ENCODE measurements around the gene GPBAR1. TPM values are rescaled to one million over a fixed set of nuclear protein-coding genes. Genes with fewer than 3 reads are reported as not detected.

GPBAR1 gene
- total RNA-seq, 1 donor, result 0.54 TPM

- DNase-seq (ENCODE audit: low read depth in 2 of 3, low spot score in 2 of 3), result no peak
These were observed 21.6 kb downstream of the GPBAR1 start for GRCh38 chr2:218282173-218282991.

DNA sequence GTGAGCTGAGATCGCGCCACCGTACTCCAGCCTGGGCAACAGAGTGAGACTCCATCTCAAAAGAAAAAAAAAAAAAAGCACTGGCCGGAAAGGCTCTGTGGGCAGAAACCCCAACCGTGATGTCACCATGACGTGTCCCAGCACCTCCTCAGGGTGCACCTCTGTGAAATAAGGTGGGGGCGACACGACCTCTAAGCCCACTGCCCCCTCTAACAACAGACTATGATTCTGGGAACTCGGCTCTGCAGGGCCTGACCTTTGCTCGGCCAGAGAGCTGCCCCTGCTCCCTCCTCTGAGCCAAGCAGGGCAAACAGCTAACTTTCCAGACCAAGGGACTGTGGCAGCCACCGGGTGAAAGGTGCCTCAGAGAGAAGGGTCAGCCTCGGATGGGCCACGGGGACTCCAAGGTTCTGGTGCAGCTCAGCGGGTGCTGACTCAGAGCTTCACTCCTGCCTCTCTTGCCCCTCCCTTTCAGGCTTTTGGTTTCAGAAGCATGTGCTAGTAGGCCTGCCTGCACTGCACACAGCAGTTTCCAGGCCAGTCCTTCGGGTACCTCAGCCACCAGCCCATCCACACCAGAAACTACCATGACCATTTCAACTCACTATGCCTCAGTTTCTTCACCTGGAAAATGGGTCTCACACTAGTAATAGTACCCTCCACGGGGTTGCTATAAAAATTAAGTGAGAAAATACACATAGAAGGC lies 23.4 kb downstream of the GPBAR1 start:
- no peak for DNase-seq (ENCODE audit: low read depth in 2 of 3, low spot score in 2 of 3)

GRCh38 chr2:218285604-218286003 lies 24.8 kb downstream of the GPBAR1 start:
- DNase-seq (ENCODE audit: low read depth in 2 of 3, low spot score in 2 of 3), result no peak

- peak; percentile 64 to 94 (median 93) for DNase-seq (ENCODE audit: low read depth in 2 of 3, low spot score in 2 of 3)
These were observed 26.0 kb downstream of the GPBAR1 start for GRCh38 chr2:218286570-218287459.

GRCh38 chr2:218289639-218290315 lies 29.0 kb downstream of the GPBAR1 start:
- DNase-seq (ENCODE audit: low read depth in 2 of 3, low spot score in 2 of 3), result no peak

DNA sequence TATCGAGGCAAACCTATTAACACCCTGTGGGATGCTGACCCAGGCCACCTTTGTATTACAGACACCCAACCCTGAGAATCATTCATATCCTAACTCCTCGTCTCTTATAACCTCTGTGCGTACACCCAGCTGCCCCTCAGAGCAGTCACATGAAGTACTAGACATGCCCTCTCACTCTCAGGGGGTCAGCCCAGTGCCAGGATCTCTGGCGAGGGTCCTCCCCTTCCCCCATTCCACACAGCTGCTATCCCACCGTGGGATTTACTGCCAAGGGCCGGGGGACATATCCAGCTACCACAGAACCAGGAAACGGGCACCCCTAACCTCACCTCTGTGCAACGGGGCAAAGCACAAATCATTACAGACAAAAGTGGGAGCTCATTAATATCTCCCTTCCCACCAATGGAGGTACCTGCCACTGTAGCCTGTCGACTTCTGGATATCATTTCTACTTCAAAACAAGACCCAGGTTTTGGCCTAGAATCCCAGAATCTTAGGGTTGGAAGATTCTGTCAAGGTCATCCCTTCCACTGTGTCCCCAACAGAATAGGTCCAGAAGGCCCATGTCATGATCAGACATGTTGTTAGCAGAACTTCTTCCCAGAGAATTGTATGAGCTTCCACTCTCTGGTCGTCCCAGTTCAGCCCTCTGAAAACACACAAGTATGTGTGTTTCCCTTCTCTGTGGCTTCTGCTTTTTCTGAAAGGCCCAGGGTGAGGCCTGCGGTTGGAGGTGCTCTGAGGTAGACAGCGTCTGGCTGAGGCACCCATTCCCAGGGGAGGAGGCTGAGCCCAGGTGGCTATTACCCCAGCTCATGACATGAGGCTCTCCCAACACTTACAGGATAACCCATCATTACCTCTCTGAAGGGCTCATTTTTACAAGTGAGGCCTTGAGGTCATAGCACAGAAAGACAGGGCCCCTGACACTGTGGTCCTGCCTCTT lies 29.8 kb downstream of the GPBAR1 start:
- DNase-seq (ENCODE audit: low read depth in 2 of 3, low spot score in 2 of 3), result peak in 2 of 3 donors; percentile 55 to 69

DNA sequence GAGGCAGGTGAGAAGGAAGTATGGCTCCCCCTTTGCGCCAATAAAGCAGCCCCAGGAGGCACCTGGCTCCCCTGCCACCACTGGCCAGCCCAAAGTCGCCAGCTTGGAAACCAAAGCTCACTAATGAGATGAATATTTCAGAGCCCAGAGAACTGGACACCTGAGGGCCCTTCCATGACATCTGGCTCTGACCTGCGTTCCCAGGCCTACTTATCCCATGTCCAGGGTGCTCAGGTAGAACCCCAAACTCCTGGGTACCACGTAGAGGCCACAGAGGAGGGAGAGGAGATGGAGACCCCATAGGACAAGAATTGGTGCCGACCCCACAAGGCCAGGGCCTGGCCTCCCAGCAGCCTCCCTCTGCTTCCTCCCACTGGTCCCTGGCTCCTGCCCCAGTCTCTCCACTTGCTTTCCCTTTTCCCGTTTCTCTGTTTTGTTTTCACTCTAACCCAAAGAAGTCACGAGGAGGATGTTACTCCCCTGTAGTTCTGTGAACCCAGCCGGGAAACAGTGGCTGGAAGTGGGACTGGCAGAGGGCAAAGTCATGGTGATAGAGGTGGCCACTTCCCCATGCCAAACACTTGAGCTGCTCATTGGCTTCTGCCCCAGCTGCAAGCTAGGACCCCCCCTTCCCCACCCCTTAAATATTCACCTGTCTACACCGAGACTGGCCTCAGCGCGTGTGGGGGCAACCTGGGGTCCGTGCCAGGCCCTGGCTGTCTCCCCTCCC lies 30.7 kb downstream of the GPBAR1 start:
- peak in 1 of 3 donors; percentile 33 for DNase-seq (ENCODE audit: low read depth in 2 of 3, low spot score in 2 of 3)

- DNase-seq (ENCODE audit: low read depth in 2 of 3, low spot score in 2 of 3), result peak; percentile 76 to 83 (median 79)
These were observed 31.5 kb downstream of the GPBAR1 start, which contains the start of gene TMBIM1 for GRCh38 chr2:218292048-218293014. TSS of gene TMBIM1 (minus strand) at chr2:218292503. CDS start at chr2:218282141, 10,362 bp downstream.

- DNase-seq (ENCODE audit: low read depth in 2 of 3, low spot score in 2 of 3), result no peak
These were observed 33.1 kb downstream of the GPBAR1 start for GRCh38 chr2:218293715-218294429.

- no peak for DNase-seq (ENCODE audit: low read depth in 2 of 3, low spot score in 2 of 3)
These were observed 33.7 kb downstream of the GPBAR1 start for GRCh38 chr2:218294430-218295022.

DNA sequence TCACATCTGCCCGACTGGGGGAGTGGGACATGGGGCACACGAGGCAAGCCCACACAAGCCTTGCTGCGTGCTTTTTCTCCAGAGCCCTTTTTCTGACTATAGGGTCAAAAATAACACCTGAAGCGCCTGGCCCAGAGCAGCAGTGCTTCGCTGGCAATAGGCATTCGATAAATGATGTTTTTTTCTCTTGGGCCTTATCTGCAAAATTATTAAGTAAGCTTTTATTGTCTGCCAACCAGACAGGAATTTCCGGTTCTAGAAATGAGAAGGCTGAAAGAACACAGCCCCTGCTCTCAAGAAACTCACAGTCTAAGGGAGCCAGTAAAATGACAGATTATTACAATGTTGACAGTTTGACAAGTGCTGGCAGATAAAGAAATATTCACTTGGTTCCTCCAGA lies 34.2 kb downstream of the GPBAR1 start:
- no peak for DNase-seq (ENCODE audit: low read depth in 2 of 3, low spot score in 2 of 3)

GRCh38 chr2:218296200-218296599 lies 35.4 kb downstream of the GPBAR1 start:
- no peak for DNase-seq (ENCODE audit: low read depth in 2 of 3, low spot score in 2 of 3)

GRCh38 chr2:218296847-218297246 lies 36.0 kb downstream of the GPBAR1 start:
- DNase-seq (ENCODE audit: low read depth in 2 of 3, low spot score in 2 of 3), result no peak

DNA sequence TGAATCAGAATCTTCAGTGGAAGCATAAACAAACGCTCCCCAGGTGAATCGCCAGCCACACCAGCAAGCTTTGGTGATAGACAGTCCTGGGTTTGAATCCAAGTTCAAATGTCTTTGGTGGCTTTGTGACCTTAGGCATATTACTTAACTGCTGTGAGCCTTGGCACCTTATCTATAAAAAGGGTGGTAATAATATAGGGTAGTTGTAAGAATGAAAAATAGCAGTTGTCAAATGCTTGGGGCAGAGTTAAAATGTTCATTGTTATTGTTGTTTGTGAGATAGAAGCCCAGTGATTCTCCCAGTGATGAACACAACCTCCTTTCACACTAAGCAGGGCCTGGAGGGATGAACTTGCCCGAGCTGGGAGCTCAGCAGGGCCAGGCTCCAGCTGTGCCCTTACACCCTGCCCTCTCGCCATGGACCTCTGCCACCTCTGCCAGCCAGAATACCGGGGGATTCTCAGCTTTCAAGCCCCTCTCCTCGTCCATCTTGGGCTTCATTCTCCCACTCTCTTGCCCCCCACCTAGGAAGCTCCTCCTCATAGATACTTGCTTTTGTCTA lies 37.6 kb downstream of the GPBAR1 start:
- no peak for DNase-seq (ENCODE audit: low read depth in 2 of 3, low spot score in 2 of 3)

GRCh38 chr2:218300141-218300540 lies 39.3 kb downstream of the GPBAR1 start:
- DNase-seq (ENCODE audit: low read depth in 2 of 3, low spot score in 2 of 3), result no peak

All from hematopoietic multipotent progenitor cell (in vitro differentiated cells).